H1 (cell line): ENCODE data around the gene SMYD3. TPM values are rescaled to one million over a fixed set of nuclear protein-coding genes. Genes with fewer than 3 reads are reported as not detected.

Experiments
- CTCF ChIA-PET: fragments of 300-600 bp; sonication (Branson Sonifier 250); formaldehyde crosslinking; loops from one replicate; lab custom pipeline; 2021; ENCODE audit not compliant: partially characterized antibody; lab: Charles Lee
- POLR2A ChIA-PET: fragments of 300-600 bp; sonication (Branson Sonifier 250); formaldehyde crosslinking; loops from one replicate; lab custom pipeline; 2021; ENCODE audit warnings: inconsistent platforms; ENCODE audit not compliant: partially characterized antibody; lab: Charles Lee
- DNase-seq, 2 experiments: peaks; one replicate each; pipeline versions ENCODE4 v3.0.0 to v3.0.0-alpha.2; 2010 to 2022; ENCODE audit warnings: low spot score in 2 of 2, low read depth in 1 of 2, mixed read lengths in 1 of 2
- FAIRE-seq: peaks from 2 replicates; lab custom pipeline; 2011; peaks lifted over from hg19 to GRCh38; lab: Jason Lieb, UNC
- H2AFZ ChIP-seq: 2 replicates; pipeline ENCODE4 v1.8.1; 2012; ENCODE audit warnings: low read length, inconsistent platforms
- H2AK5ac ChIP-seq: 2 replicates; pipeline ENCODE4 v1.6.1; 2013; ENCODE audit warnings: low read depth, low read length
- H2BK120ac ChIP-seq: replicated peaks from 2 replicates; pipeline ENCODE3; 2013; ENCODE audit warnings: low read depth, low read length, inconsistent platforms
- H2BK12ac ChIP-seq: 2 replicates; pipeline ENCODE4 v1.6.1; 2013; ENCODE audit warnings: low read depth, low read length
- H2BK15ac ChIP-seq: 2 replicates; pipeline ENCODE4 v1.6.1; 2013; ENCODE audit warnings: low read length
- H2BK20ac ChIP-seq: 2 replicates; pipeline ENCODE4 v1.6.1; 2013; ENCODE audit warnings: low read length
- H2BK5ac ChIP-seq: 2 replicates; pipeline ENCODE4 v1.6.1; 2013; ENCODE audit warnings: low read depth, low read length
- H3K14ac ChIP-seq: 2 replicates; pipeline ENCODE4 v1.6.1; 2013; ENCODE audit warnings: inconsistent platforms; ENCODE audit not compliant: insufficient read length
- H3K18ac ChIP-seq: 2 replicates; pipeline ENCODE4 v1.6.1; 2013; ENCODE audit warnings: low read length; ENCODE audit errors: extremely low read depth
- H3K23ac ChIP-seq: 2 replicates; pipeline ENCODE4 v1.6.1; 2013; ENCODE audit warnings: inconsistent platforms; ENCODE audit not compliant: insufficient read length
- H3K23me2 ChIP-seq: 2 replicates; pipeline ENCODE4 v1.6.1; 2013; ENCODE audit warnings: low read depth, low read length
- H3K27ac ChIP-seq: 2 replicates; pipeline ENCODE4 v1.6.1; 2011; ENCODE audit warnings: low read depth, low read length, inconsistent platforms
- H3K27me3 ChIP-seq, 4 experiments: replicated peaks in 1 of 4; 1 replicate in 1 of 4; 2 replicates in 3 of 4; pipeline versions ENCODE4 v1.6.1 to v1.8.1; 2011 to 2013; ENCODE audit warnings: low read length in 3 of 4, mild to moderate bottlenecking in 3 of 4, inconsistent platforms in 2 of 4, mixed read lengths in 2 of 4, moderate library complexity in 1 of 4; ENCODE audit not compliant: control insufficient read depth in 3 of 4, insufficient read depth in 3 of 4; ENCODE audit errors: extremely low read depth in 1 of 4
- H3K36me3 ChIP-seq, 4 experiments: 2 replicates each; pipeline versions ENCODE4 v1.6.1 to v1.8.1; 2011 to 2013; ENCODE audit warnings: mild to moderate bottlenecking in 4 of 4, low read length in 3 of 4, moderate library complexity in 2 of 4, control low read depth in 1 of 4, inconsistent platforms in 1 of 4; ENCODE audit not compliant: insufficient read depth in 4 of 4, control insufficient read depth in 2 of 4
- H3K4ac ChIP-seq: replicated peaks from 2 replicates; pipeline ENCODE3; 2013; ENCODE audit warnings: low read length, low read depth, mixed read lengths, inconsistent platforms; ENCODE audit not compliant: insufficient read length
- H3K4me1 ChIP-seq, 4 experiments: replicated peaks in 1 of 4; 1 replicate in 1 of 4; 2 replicates in 3 of 4; pipeline versions ENCODE4 v1.6.1 to v1.8.1; 2011 to 2013; ENCODE audit warnings: low read length in 3 of 4, inconsistent platforms in 2 of 4, mixed read lengths in 1 of 4; ENCODE audit not compliant: insufficient read depth in 4 of 4, control insufficient read depth in 3 of 4
- H3K4me2 ChIP-seq, 2 experiments: 2 replicates each; pipeline versions ENCODE4 v1.6.1 to v1.8.1; 2011 to 2013; ENCODE audit warnings: low read depth in 2 of 2, low read length in 2 of 2, control low read depth in 1 of 2, inconsistent platforms in 1 of 2, mild to moderate bottlenecking in 1 of 2; ENCODE audit not compliant: insufficient read depth in 1 of 2
- H3K4me3 ChIP-seq, 4 experiments: fragments of 200-600, 300-600 bp in 1 of 4; sonication (generic), shearing (Covaris generic), sonication (Bioruptor Twin) in 1 of 4; 2 replicates each; pipeline versions ENCODE4 v1.5.1 to v1.8.1; 2011 to 2016; ENCODE audit warnings: low read length in 4 of 4, low read depth in 3 of 4, control low read depth in 2 of 4, inconsistent platforms in 2 of 4, mild to moderate bottlenecking in 2 of 4, mixed read lengths in 1 of 4, moderate library complexity in 1 of 4; ENCODE audit not compliant: insufficient read depth in 2 of 4; ENCODE audit errors: extremely low read depth in 1 of 4
- H3K56ac ChIP-seq: replicated peaks from 2 replicates; pipeline ENCODE3; 2013; ENCODE audit warnings: low read depth, mild to moderate bottlenecking, mixed read lengths, low read length, inconsistent platforms; ENCODE audit not compliant: insufficient read length
- H3K79me1 ChIP-seq: 2 replicates; pipeline ENCODE4 v1.6.1; 2013; ENCODE audit warnings: low read depth, low read length, control low read depth
- H3K79me2 ChIP-seq, 2 experiments: 2 replicates each; pipeline versions ENCODE4 v1.6.1 to v1.8.1; 2012 to 2013; ENCODE audit warnings: low read length in 2 of 2, mild to moderate bottlenecking in 2 of 2, inconsistent platforms in 1 of 2; ENCODE audit not compliant: insufficient read depth in 2 of 2, control insufficient read depth in 1 of 2
- H3K9ac ChIP-seq, 4 experiments: replicated peaks in 1 of 4; 1 replicate in 1 of 4; 2 replicates in 3 of 4; pipeline versions ENCODE4 v1.6.1 to v1.8.1; 2011 to 2013; ENCODE audit warnings: low read depth in 3 of 4, low read length in 3 of 4, control low read depth in 2 of 4, mild to moderate bottlenecking in 2 of 4, moderate library complexity in 2 of 4, inconsistent platforms in 1 of 4; ENCODE audit errors: extremely low read depth in 1 of 4
- H3K9me3 ChIP-seq, 2 experiments: 2 replicates each; pipeline versions ENCODE4 v1.6.1 to v1.8.1; 2012 to 2013; ENCODE audit warnings: mild to moderate bottlenecking in 2 of 2, moderate library complexity in 2 of 2, control low read depth in 1 of 2, inconsistent platforms in 1 of 2, low read depth in 1 of 2, low read length in 1 of 2, mixed read lengths in 1 of 2; ENCODE audit not compliant: insufficient read depth in 2 of 2
- H4K20me1 ChIP-seq, 2 experiments: replicated peaks in 1 of 2; 2 replicates each; pipeline versions ENCODE3 to v1.8.1; 2011 to 2013; ENCODE audit warnings: inconsistent platforms in 2 of 2, low read length in 2 of 2, mild to moderate bottlenecking in 1 of 2; ENCODE audit not compliant: insufficient read depth in 2 of 2, control insufficient read depth in 1 of 2
- H4K5ac ChIP-seq: 2 replicates; pipeline ENCODE4 v1.6.1; 2013; ENCODE audit warnings: low read length, low read depth, mixed read lengths, inconsistent platforms; ENCODE audit not compliant: insufficient read length
- H4K8ac ChIP-seq: 2 replicates; pipeline ENCODE4 v1.8.0; 2013; ENCODE audit warnings: mild to moderate bottlenecking, moderate library complexity, low read length, inconsistent platforms; ENCODE audit not compliant: insufficient read depth; ENCODE audit errors: extremely low read depth
- H4K91ac ChIP-seq: replicated peaks from 2 replicates; pipeline ENCODE3; 2013; ENCODE audit warnings: low read length, mixed read lengths, inconsistent platforms; ENCODE audit not compliant: insufficient read length
- NANOG ChIP-seq: IDR thresholded peaks from 2 replicates; pipeline ENCODE4 v1.6.1; 2011; ENCODE audit warnings: low read length, low read depth, mild to moderate bottlenecking, inconsistent platforms; ENCODE audit not compliant: insufficient read depth, poor library complexity, severe bottlenecking
- WGBS, 2 experiments: shearing (Covaris generic) in 1 of 2; methylation state at CpG; one replicate each; pipeline versions ENCODE4 v1.1.6 to v1.1.7; 2013 to 2015; ENCODE audit warnings: low lambda C conversion rate in 2 of 2, mixed read lengths in 2 of 2, inconsistent platforms in 1 of 2, low coverage in 1 of 2, missing lambda C conversion rate in 1 of 2; ENCODE audit not compliant: insufficient replicate concordance in 2 of 2, insufficient coverage in 1 of 2, insufficient read length in 1 of 2; ENCODE audit errors: extremely low coverage in 1 of 2, missing lambda C conversion rate in 1 of 2; 5-methylcytosine and 5-hydroxymethylcytosine counted together
- polyA plus RNA-seq, 7 experiments: library from polyadenylated mRNA; depleted of rRNA in 3 of 7; stranded (reverse) in 5 of 7; unstranded in 2 of 7; fragments of >200 nt in 5 of 7; fragments of 200-250 nt in 2 of 7; gene quantifications; 1 replicate in 5 of 7; 2 replicates in 1 of 7; 4 replicates in 1 of 7; pipeline versions ENCODE4 v1.2.1 to v1.2.3, GENCODE V29; 2011 to 2013; ENCODE audit warnings: missing spikeins in 2 of 7, mixed read lengths in 2 of 7
- total RNA-seq: library from RNA; stranded (reverse); fragmentation: NEBNext Ultra II Directional; extraction: Animal tissue kit (Norgen Biotek cat#: 25700); gene quantifications from 2 replicates; pipeline ENCODE4 v1.2.1, GENCODE V29; 2021

Gene SMYD3
- total and polyA plus RNA-seq, 2 of the 8 experiments (the other 6 are each of a cell fraction or from before 2014, with no cell fraction given) = 17.3 to 25.4 TPM

DNA sequence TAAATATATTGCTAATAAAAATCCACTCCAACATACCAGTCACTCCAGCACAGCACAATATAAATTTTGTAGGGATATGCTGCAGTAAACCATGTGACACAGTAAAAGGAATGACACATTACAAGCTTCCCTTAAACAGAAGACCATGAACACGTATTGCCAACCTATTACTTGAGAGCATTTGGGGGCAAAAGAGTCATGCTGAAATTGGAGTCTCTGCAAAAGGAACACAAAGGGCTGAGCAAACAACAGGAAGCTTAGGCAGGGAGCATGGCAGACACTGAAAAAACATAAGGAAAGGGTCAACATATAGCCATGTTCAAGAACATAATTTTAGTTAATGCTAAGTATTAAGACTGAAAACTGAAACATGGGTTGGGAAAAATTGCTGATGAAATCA, 214.5 kb downstream of the SMYD3 start:
- H3K36me3 ChIP-seq = no peaks in the 10 kb centered on the region
- ChIA-PET POLR2A (no interaction called here), CTCF (no interaction called here)
- H2BK15ac ChIP-seq = no peak overlapping the region
- no peak overlapping the region for H2BK5ac ChIP-seq
- no peak overlapping the region for H2BK12ac ChIP-seq
- TF ChIP-seq NANOG = no peak
- H3K27ac ChIP-seq = no peak overlapping the region
- H2AK5ac ChIP-seq = no peak overlapping the region
- H3K23ac ChIP-seq = no peak overlapping the region
- H3K14ac ChIP-seq = no peak overlapping the region
- no peak overlapping the region for H3K56ac ChIP-seq
- H3K4me1 ChIP-seq = peaks cover 0 to 6% (median 2%) of the 10 kb centered on the region in 4 experiments; a peak in 2 of 7 replicates
- no peaks in the 10 kb centered on the region for H3K79me1 ChIP-seq
- H3K4ac ChIP-seq = no peak overlapping the region
- no peak overlapping the region for H4K91ac ChIP-seq
- no peak overlapping the region for H2BK20ac ChIP-seq
- H4K5ac ChIP-seq = no peak overlapping the region
- no peaks in the 10 kb centered on the region for H3K9me3 ChIP-seq
- H3K4me3 ChIP-seq = no peak overlapping the region
- WGBS, 2 experiments = 86% methylated on average over 1 of the region's 1 CpG; no CpG with 5 or more reads in 1 of the 2 experiments
- no peaks in the 10 kb centered on the region for H4K20me1 ChIP-seq
- no peak overlapping the region for H3K9ac ChIP-seq
- no peak overlapping the region for H3K18ac ChIP-seq
- no peak for DNase-seq
- no peaks in the 10 kb centered on the region for H3K79me2 ChIP-seq
- no peaks in the 10 kb centered on the region for H3K27me3 ChIP-seq
- peaks cover 2% of the 10 kb centered on the region; the same call in 1 of the 2 replicates for H3K23me2 ChIP-seq
- H4K8ac ChIP-seq = no peak overlapping the region
- no peak overlapping the region for H2AFZ ChIP-seq
- H2BK120ac ChIP-seq = no peak overlapping the region
- no peak for FAIRE-seq
- no peak overlapping the region for H3K4me2 ChIP-seq
